ENCODE measurements around the gene IGSF6. TPM values are rescaled to one million over a fixed set of nuclear protein-coding genes. Genes with fewer than 3 reads are reported as not detected.

Gene IGSF6
- total and polyA plus RNA-seq, 9 of the 15 experiments (the other 6 are each of a cell fraction or from before 2014, with no cell fraction given), result 0.07 TPM; not detected in 8

GRCh38 chr16:21613781-21614180, 38.6 kb downstream of the IGSF6 start:
- no peak for ATAC-seq
- H3K36me3 ChIP-seq (ENCODE audit: control insufficient read depth, insufficient read depth, low read length), result peaks cover 41% of the 10 kb centered on the region; the same call in 2 of the 3 replicates
- no peak for TF ChIP-seq ZNF143 (CRISPR knock-in tag; IDR thresholded peaks at IDR 0.05)
- no peak for TF ChIP-seq SFPQ (IDR thresholded peaks at IDR 0.05; ENCODE audit: low read depth, low read length)
- no peak for TF ChIP-seq RAD21 (CRISPR knock-in tag; conservative IDR thresholded peaks at IDR 0.05 in 1 of 2, IDR thresholded peaks at IDR 0.05 in 1 of 2)
- no peak for TF ChIP-seq CBX8 (IDR thresholded peaks at IDR 0.05; ENCODE audit: borderline replicate concordance, extremely low read depth, low read depth, low read length, poor library complexity, severe bottlenecking)
- no peak for TF ChIP-seq ZNF347 (CRISPR knock-in tag; IDR thresholded peaks at IDR 0.05; ENCODE audit: low read depth)
- TF ChIP-seq ZNF507 (tag; conservative IDR thresholded peaks at IDR 0.05), result no peak
- TF ChIP-seq KDM5B (IDR thresholded peaks at IDR 0.05; ENCODE audit: insufficient replicate concordance, low read depth, low read length), result no peak
- TF ChIP-seq ZNF212 (CRISPR knock-in tag; IDR thresholded peaks at IDR 0.05), result no peak
- no peak for TF ChIP-seq IRF2 (CRISPR knock-in tag; IDR thresholded peaks at IDR 0.05)
- TF ChIP-seq ZNF780A (CRISPR knock-in tag; IDR thresholded peaks at IDR 0.05), result no peak
- no peak for TF ChIP-seq HINFP (tag; conservative IDR thresholded peaks at IDR 0.05; ENCODE audit: low read depth)
- no peak for TF ChIP-seq RFX7 (CRISPR knock-in tag; IDR thresholded peaks at IDR 0.05)
- no peak for TF ChIP-seq IRF1 (CRISPR knock-in tag; IDR thresholded peaks at IDR 0.05; ENCODE audit: borderline replicate concordance)
- TF ChIP-seq ELF2 (CRISPR knock-in tag; IDR thresholded peaks at IDR 0.05), result no peak
- TF ChIP-seq ZFP91 (CRISPR knock-in tag; IDR thresholded peaks at IDR 0.05), result no peak
- no peak overlapping the region for H2AFZ ChIP-seq (ENCODE audit: low read depth, low read length)
- no peak for DNase-seq (ENCODE audit: extremely low read depth in 1 of 4, low spot score in 3 of 4)
- in situ Hi-C loops (cut with MboI), result no loop called here
- 82% methylated on average over 2 of the region's 2 CpGs for WGBS (ENCODE audit: insufficient coverage, low coverage, missing lambda C conversion rate)
- H3K9me1 ChIP-seq (ENCODE audit: control insufficient read depth, insufficient read depth, low read length), result no peaks in the 10 kb centered on the region
- H3K9ac ChIP-seq (ENCODE audit: insufficient read depth in 1 of 2, low read depth in 2 of 2, low read length in 2 of 2), result no peak overlapping the region
- POLR2A ChIA-PET, result interaction anchor here (1.6 to 2.2 kb wide), 2 partner anchors 9 kb away, joined by 5 to 10 read pairs; no protein-coding TSS in a partner anchor
- H3K9me3 ChIP-seq (replicated peaks; ENCODE audit: control insufficient read depth, insufficient read depth, low read depth, low read length), result no peaks in the 10 kb centered on the region
- peaks cover 19% of the 10 kb centered on the region for H4K20me1 ChIP-seq (replicated peaks; ENCODE audit: control insufficient read depth, insufficient read depth, low read length)
- H3K79me2 ChIP-seq (ENCODE audit: control insufficient read depth, insufficient read depth, low read length), result peaks cover 56% of the 10 kb centered on the region
- no peak overlapping the region for H3K27ac ChIP-seq (ENCODE audit: extremely low read depth, low read depth, low read length)
- intact Hi-C loops (cut with micrococcal nuclease), result no loop called here
- H3K4me2 ChIP-seq (ENCODE audit: insufficient read depth, low read length), result no peak overlapping the region
- CTCF ChIA-PET (ENCODE audit: low intra/inter-chr PET ratio), result no interaction called here
- no peak for FAIRE-seq
- H3K4me3 ChIP-seq, result no peak overlapping the region
- no peaks in the 10 kb centered on the region for H3K27me3 ChIP-seq (ENCODE audit: control insufficient read depth in 2 of 2, insufficient read depth in 2 of 2, low read length in 2 of 2)
- no TSS peak for BruUV-seq (replicated peaks)
- peaks cover 6 to 43% of the 10 kb centered on the region in 2 experiments for H3K4me1 ChIP-seq (replicated peaks in 1 of 2; ENCODE audit: control insufficient read depth in 2 of 2, insufficient read depth in 2 of 2, low read length in 2 of 2)
